Measurements from ENCODE around the gene ZBTB7C. TPM values are rescaled to one million over a fixed set of nuclear protein-coding genes. Genes with fewer than 3 reads are reported as not detected.

The ZBTB7C gene
- not detected in 2 replicates for total RNA-seq (2011; cell fraction: chromatin; rRNA removed; ENCODE audit: low replicate concordance)
- total RNA-seq (2011; cell fraction: nucleolus; rRNA removed): not detected in 2 replicates
- total RNA-seq (2011; cell fraction: nucleoplasm; rRNA removed): not detected in 2 replicates
- not detected in 2 replicates for total RNA-seq (2014; rRNA removed)
- total RNA-seq (2014; rRNA removed; fragmentation: Illumina TruSeq; extraction: Trizol): not detected in 2 replicates
- total RNA-seq (2015; rRNA removed; fragmentation: Illumina TruSeq; extraction: Trizol): not detected in 2 replicates
- not detected in 2 replicates for total RNA-seq (2021)
- polyA plus RNA-seq (2011; rRNA removed): not detected in 2 replicates
- not detected in 2 replicates for polyA plus RNA-seq (2011; cell fraction: cytosol; rRNA removed)
- polyA plus RNA-seq (2011; cell fraction: nucleus; rRNA removed): not detected in 2 replicates
- polyA plus RNA-seq (2012): 0.01 TPM in 1 of 2 replicates, not detected in the other
- not detected in 2 replicates for polyA plus RNA-seq (2014; fragmentation: Illumina TruSeq; extraction: Trizol)
- not detected for polyA plus RNA-seq (2014; fragmentation: Nextera tagmentation; extraction: Ambion mirVana)
- not detected in 2 replicates for polyA plus RNA-seq (2014; rRNA removed)
- polyA minus RNA-seq (2011; rRNA and poly(A)+ RNA removed): not detected in 2 replicates
- polyA minus RNA-seq (2011; cell fraction: cytosol; rRNA and poly(A)+ RNA removed): not detected in 2 replicates
- not detected in 2 replicates for polyA minus RNA-seq (2011; cell fraction: nucleus; rRNA and poly(A)+ RNA removed)
- Bru-seq, nascent RNA: percentile 2 among the genes with signal in this experiment
- BruChase-seq, experiment 1, labeled RNA remaining after a 2-hour chase: percentile 5 among the genes with signal in this experiment
- percentile 2 among the genes with signal in this experiment for BruChase-seq, experiment 2, labeled RNA remaining after a 6-hour chase
- long read RNA-seq, experiment 1: 0 reads
- long read RNA-seq, experiment 2: 0 reads
- long read RNA-seq, experiment 3: 0 reads

DNA sequence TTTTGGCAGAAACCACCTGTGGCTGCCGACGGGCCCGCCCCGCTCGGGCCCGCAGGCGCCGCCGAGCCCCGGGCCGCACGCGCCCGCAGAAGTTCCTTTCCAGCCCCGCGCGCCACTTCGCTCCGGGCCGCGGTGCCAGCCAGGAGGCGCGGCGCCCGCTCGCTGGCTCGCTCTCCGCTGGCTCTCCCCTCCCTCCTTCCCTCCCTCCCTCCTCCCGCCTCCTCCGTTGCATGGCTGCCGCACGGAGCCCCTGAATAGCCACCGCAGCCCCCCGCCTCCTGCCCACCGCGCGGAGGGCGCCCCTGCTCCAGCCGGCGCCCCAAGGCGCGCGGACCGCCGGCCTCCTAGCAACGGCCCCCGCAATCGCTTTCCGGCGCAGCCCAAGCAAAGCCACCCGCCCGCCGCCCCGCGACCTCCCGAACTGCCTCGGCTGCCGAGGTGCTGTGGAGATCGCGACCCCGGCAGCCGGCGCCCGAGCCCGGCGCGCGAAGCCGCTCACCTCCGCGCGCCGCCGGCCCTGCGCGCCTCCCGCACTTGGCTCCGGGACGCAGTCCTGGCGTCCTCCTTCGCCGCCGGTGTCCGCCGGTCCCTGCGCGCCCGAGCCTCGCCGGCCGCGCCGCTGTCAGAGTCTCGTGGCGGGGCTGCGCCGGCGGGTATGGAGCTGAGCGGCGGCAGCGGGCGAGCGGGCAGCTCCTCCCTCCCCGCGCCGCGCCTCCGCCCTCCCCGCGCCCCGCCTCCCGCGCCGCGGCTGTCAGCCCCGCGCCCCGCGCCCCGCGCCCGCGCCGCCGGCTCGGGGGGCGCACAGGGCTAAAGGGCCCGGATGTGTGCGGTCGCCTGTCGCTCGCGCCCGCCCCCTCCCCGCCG is at the start of gene ZBTB7C:
ZBTB7C (minus strand) TSS at position 657 of the 864 bp plus-strand sequence.
- CTCF ChIA-PET (ENCODE audit: low intra/inter-chr PET ratio): interaction anchor here (0.5 kb wide), 1 partner anchor 49 kb away, joined by 3 read pairs; no protein-coding TSS in a partner anchor
- Histone ChIP-seq H3K9me3 (replicated peaks; ENCODE audit: control insufficient read depth, insufficient read depth, low read depth, low read length) (no peaks in the 10 kb centered on the region), H3K36me3 (ENCODE audit: control insufficient read depth, insufficient read depth, low read length) (no peaks in the 10 kb centered on the region), H3K4me2 (ENCODE audit: insufficient read depth, low read length) (peak within 1 kb of the TSS; percentile 32), H3K27me3 (ENCODE audit: control insufficient read depth in 2 of 2, insufficient read depth in 2 of 2, low read length in 2 of 2) (peaks cover 0 to 23% of the 10 kb centered on the region in 2 experiments; a peak in 2 of 5 replicates), H3K27ac (ENCODE audit: extremely low read depth, low read depth, low read length) (no peak within 1 kb of the TSS), H3K9ac (ENCODE audit: insufficient read depth in 1 of 2, low read depth in 2 of 2, low read length in 2 of 2) (peak within 1 kb of the TSS in 1 of 2 experiments; percentile 70; a peak in 1 of 4 replicates), H2AFZ (ENCODE audit: low read depth, low read length) (0 out of 2 replicates have a peak within 1 kb of the TSS, but pooled peaks have one; percentile 40), H3K9me1 (ENCODE audit: control insufficient read depth, insufficient read depth, low read length) (no peaks in the 10 kb centered on the region), H4K20me1 (replicated peaks; ENCODE audit: control insufficient read depth, insufficient read depth, low read length) (no peaks in the 10 kb centered on the region), H3K79me2 (ENCODE audit: control insufficient read depth, insufficient read depth, low read length) (no peaks in the 10 kb centered on the region), H3K4me3 (peak within 1 kb of the TSS; percentile 34), H3K4me1 (replicated peaks in 1 of 2; ENCODE audit: control insufficient read depth in 2 of 2, insufficient read depth in 2 of 2, low read length in 2 of 2) (peaks cover 0 to 19% of the 10 kb centered on the region in 2 experiments; a peak in 2 of 5 replicates)
- peak in 3 of 4 experiments; percentile 8 to 49 (median 46) for DNase-seq (ENCODE audit: extremely low read depth in 1 of 4, low spot score in 3 of 4)
- WGBS (ENCODE audit: insufficient coverage, low coverage, missing lambda C conversion rate): 37% methylated on average over 21 of the region's 136 CpGs
- in situ Hi-C loops (cut with MboI): no loop called here
- TF ChIP-seq POLR3G (IDR thresholded peaks at IDR 0.05; ENCODE audit: extremely low read depth, insufficient read length, insufficient replicate concordance): no peak
- TF ChIP-seq, protein P1, sequence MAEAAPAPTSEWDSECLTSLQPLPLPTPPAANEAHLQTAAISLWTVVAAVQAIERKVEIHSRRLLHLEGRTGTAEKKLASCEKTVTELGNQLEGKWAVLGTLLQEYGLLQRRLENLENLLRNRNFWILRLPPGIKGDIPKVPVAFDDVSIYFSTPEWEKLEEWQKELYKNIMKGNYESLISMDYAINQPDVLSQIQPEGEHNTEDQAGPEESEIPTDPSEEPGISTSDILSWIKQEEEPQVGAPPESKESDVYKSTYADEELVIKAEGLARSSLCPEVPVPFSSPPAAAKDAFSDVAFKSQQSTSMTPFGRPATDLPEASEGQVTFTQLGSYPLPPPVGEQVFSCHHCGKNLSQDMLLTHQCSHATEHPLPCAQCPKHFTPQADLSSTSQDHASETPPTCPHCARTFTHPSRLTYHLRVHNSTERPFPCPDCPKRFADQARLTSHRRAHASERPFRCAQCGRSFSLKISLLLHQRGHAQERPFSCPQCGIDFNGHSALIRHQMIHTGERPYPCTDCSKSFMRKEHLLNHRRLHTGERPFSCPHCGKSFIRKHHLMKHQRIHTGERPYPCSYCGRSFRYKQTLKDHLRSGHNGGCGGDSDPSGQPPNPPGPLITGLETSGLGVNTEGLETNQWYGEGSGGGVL (CRISPR knock-in tag; IDR thresholded peaks at IDR 0.05): no peak
- TF ChIP-seq, protein P2, sequence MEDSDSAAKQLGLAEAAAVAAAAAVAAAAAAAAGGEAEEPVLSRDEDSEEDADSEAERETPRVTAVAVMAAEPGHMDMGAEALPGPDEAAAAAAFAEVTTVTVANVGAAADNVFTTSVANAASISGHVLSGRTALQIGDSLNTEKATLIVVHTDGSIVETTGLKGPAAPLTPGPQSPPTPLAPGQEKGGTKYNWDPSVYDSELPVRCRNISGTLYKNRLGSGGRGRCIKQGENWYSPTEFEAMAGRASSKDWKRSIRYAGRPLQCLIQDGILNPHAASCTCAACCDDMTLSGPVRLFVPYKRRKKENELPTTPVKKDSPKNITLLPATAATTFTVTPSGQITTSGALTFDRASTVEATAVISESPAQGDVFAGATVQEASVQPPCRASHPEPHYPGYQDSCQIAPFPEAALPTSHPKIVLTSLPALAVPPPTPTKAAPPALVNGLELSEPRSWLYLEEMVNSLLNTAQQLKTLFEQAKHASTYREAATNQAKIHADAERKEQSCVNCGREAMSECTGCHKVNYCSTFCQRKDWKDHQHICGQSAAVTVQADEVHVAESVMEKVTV (CRISPR knock-in tag; IDR thresholded peaks at IDR 0.05): no peak
- TF ChIP-seq, protein P3, sequence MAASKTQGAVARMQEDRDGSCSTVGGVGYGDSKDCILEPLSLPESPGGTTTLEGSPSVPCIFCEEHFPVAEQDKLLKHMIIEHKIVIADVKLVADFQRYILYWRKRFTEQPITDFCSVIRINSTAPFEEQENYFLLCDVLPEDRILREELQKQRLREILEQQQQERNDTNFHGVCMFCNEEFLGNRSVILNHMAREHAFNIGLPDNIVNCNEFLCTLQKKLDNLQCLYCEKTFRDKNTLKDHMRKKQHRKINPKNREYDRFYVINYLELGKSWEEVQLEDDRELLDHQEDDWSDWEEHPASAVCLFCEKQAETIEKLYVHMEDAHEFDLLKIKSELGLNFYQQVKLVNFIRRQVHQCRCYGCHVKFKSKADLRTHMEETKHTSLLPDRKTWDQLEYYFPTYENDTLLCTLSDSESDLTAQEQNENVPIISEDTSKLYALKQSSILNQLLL (CRISPR knock-in tag; IDR thresholded peaks at IDR 0.05; ENCODE audit: borderline replicate concordance): no peak
- no peak for TF ChIP-seq CBFA2T3 (IDR thresholded peaks at IDR 0.05)
- TF ChIP-seq, protein P4, sequence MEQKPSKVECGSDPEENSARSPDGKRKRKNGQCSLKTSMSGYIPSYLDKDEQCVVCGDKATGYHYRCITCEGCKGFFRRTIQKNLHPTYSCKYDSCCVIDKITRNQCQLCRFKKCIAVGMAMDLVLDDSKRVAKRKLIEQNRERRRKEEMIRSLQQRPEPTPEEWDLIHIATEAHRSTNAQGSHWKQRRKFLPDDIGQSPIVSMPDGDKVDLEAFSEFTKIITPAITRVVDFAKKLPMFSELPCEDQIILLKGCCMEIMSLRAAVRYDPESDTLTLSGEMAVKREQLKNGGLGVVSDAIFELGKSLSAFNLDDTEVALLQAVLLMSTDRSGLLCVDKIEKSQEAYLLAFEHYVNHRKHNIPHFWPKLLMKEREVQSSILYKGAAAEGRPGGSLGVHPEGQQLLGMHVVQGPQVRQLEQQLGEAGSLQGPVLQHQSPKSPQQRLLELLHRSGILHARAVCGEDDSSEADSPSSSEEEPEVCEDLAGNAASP (IDR thresholded peaks at IDR 0.05): no peak
- TF ChIP-seq JUNB (CRISPR knock-in tag; conservative IDR thresholded peaks at IDR 0.05): no peak
- TF ChIP-seq ILK (tag; IDR thresholded peaks at IDR 0.05; ENCODE audit: borderline replicate concordance, low read depth): no peak
- TF ChIP-seq FOSL1 (tag; conservative IDR thresholded peaks at IDR 0.05): no peak
- intact Hi-C loops (cut with micrococcal nuclease): no loop called here
- no peak for ATAC-seq
- no TSS peak for BruUV-seq (replicated peaks)
- POLR2A ChIA-PET: no interaction called here
- no peak for FAIRE-seq

All from K562 (cell line).